Adipocyte (in vitro differentiated cells): ENCODE data around the gene ZNF83.
"Not testable (repeated sequence)": the region's sequence is repeated elsewhere in the genome, so short reads cannot be mapped to it uniquely, and the experiment has no call there.

Experiments used
- DNase-seq: peaks from one replicate; pipeline ENCODE4 v3.0.0-alpha.2; 2015; ENCODE audit warnings: low read depth
- H3K27me3 ChIP-seq: replicated peaks from 2 replicates; pipeline ENCODE4 v1.7.0; 2013; ENCODE audit warnings: mild to moderate bottlenecking, low read length, moderate library complexity; ENCODE audit not compliant: control insufficient read depth, insufficient read depth
- H3K36me3 ChIP-seq: 2 replicates; pipeline ENCODE4 v1.7.0; 2013; ENCODE audit warnings: low read length, mild to moderate bottlenecking, moderate library complexity; ENCODE audit not compliant: control insufficient read depth, insufficient read depth, severe bottlenecking
- H3K4me1 ChIP-seq: 2 replicates; pipeline ENCODE4 v1.7.0; 2013; ENCODE audit warnings: mild to moderate bottlenecking, low read length, moderate library complexity; ENCODE audit not compliant: control insufficient read depth, insufficient read depth
- H3K4me3 ChIP-seq: 2 replicates; pipeline ENCODE4 v1.7.0; 2013; ENCODE audit warnings: mild to moderate bottlenecking, low read length, moderate library complexity
- H3K9ac ChIP-seq: 2 replicates; pipeline ENCODE4 v1.7.0; 2013; ENCODE audit warnings: mild to moderate bottlenecking, low read length, moderate library complexity
- H3K9me3 ChIP-seq: 2 replicates; pipeline ENCODE4 v1.7.0; 2013; ENCODE audit warnings: mild to moderate bottlenecking, low read length, moderate library complexity; ENCODE audit not compliant: control insufficient read depth

ZNF83 gene

GRCh38 chr19:52637718-52638585 is at the start of gene ZNF83:
Gene ZNF83, minus strand, starts transcription at chr19:52638355.
- H3K9me3 ChIP-seq = no peaks in the 10 kb centered on the region
- peak within 1 kb of the TSS; percentile 92 for H3K9ac ChIP-seq
- H3K4me1 ChIP-seq = peaks cover 11% of the 10 kb centered on the region
- peak within 1 kb of the TSS; percentile 91 for H3K4me3 ChIP-seq
- peak; percentile 99 for DNase-seq
- no peaks in the 10 kb centered on the region for H3K27me3 ChIP-seq
- peaks cover 17% of the 10 kb centered on the region for H3K36me3 ChIP-seq

GRCh38 chr19:52687684-52688083 is 49.5 kb upstream of the ZNF83 start:
- Histone ChIP-seq H3K9me3 (no peaks in the 10 kb centered on the region), H3K36me3 (peaks cover 5% of the 10 kb centered on the region), H3K4me3 (no peak overlapping the region), H3K27me3 (no peaks in the 10 kb centered on the region), H3K4me1 (peaks cover 12% of the 10 kb centered on the region), H3K9ac (no peak overlapping the region)
- DNase-seq = no peak

GRCh38 chr19:52685811-52686210 is 47.7 kb upstream of the ZNF83 start:
- H3K4me3 ChIP-seq = no peak overlapping the region
- DNase-seq = no peak
- no peaks in the 10 kb centered on the region for H3K27me3 ChIP-seq
- no peaks in the 10 kb centered on the region for H3K9me3 ChIP-seq
- no peak overlapping the region for H3K9ac ChIP-seq
- peaks cover 4% of the 10 kb centered on the region for H3K4me1 ChIP-seq
- peaks cover 5% of the 10 kb centered on the region for H3K36me3 ChIP-seq

- not testable (repeated sequence) for H3K4me1 ChIP-seq, H3K36me3 ChIP-seq, H3K9ac ChIP-seq, H3K4me3 ChIP-seq, H3K9me3 ChIP-seq, H3K27me3 ChIP-seq, DNase-seq
Observed at GRCh38 chr19:52681216-52681615, 43.1 kb upstream of the ZNF83 start.

GRCh38 chr19:52679598-52679997 is 41.4 kb upstream of the ZNF83 start:
- H3K9ac ChIP-seq = no peak overlapping the region
- H3K4me1 ChIP-seq = no peaks in the 10 kb centered on the region
- H3K9me3 ChIP-seq = no peaks in the 10 kb centered on the region
- H3K36me3 ChIP-seq = peaks cover 5% of the 10 kb centered on the region
- H3K4me3 ChIP-seq = no peak overlapping the region
- no peak for DNase-seq
- no peaks in the 10 kb centered on the region for H3K27me3 ChIP-seq

GRCh38 chr19:52675239-52675638 is 37.1 kb upstream of the ZNF83 start:
- H3K4me1 ChIP-seq, H3K4me3 ChIP-seq, DNase-seq, H3K27me3 ChIP-seq, H3K9ac ChIP-seq, H3K36me3 ChIP-seq, H3K9me3 ChIP-seq: not testable (repeated sequence)

- peak; percentile 18 for DNase-seq
- no peaks in the 10 kb centered on the region for H3K36me3 ChIP-seq
- H3K4me3 ChIP-seq = no peak overlapping the region
- H3K27me3 ChIP-seq = no peaks in the 10 kb centered on the region
- H3K9me3 ChIP-seq = no peaks in the 10 kb centered on the region
- H3K4me1 ChIP-seq = peaks cover 4% of the 10 kb centered on the region
- H3K9ac ChIP-seq = no peak overlapping the region
Observed at GRCh38 chr19:52673014-52673413, 34.9 kb upstream of the ZNF83 start.

GRCh38 chr19:52670046-52670445 is 31.9 kb upstream of the ZNF83 start:
- Histone ChIP-seq H3K4me1 (peaks cover 4% of the 10 kb centered on the region), H3K4me3 (no peak overlapping the region), H3K36me3 (no peaks in the 10 kb centered on the region), H3K27me3 (no peaks in the 10 kb centered on the region), H3K9ac (no peak overlapping the region), H3K9me3 (no peaks in the 10 kb centered on the region)
- no peak for DNase-seq

- H3K36me3 ChIP-seq = no peaks in the 10 kb centered on the region
- H3K4me1 ChIP-seq = peaks cover 4% of the 10 kb centered on the region
- no peak overlapping the region for H3K9ac ChIP-seq
- H3K4me3 ChIP-seq = no peak overlapping the region
- no peaks in the 10 kb centered on the region for H3K9me3 ChIP-seq
- no peak for DNase-seq
- no peaks in the 10 kb centered on the region for H3K27me3 ChIP-seq
Observed at GRCh38 chr19:52669586-52669985, 31.4 kb upstream of the ZNF83 start.

GRCh38 chr19:52667972-52668371 is 29.8 kb upstream of the ZNF83 start:
- Histone ChIP-seq H3K27me3 (no peaks in the 10 kb centered on the region), H3K4me3 (no peak overlapping the region), H3K9ac (no peak overlapping the region), H3K36me3 (no peaks in the 10 kb centered on the region), H3K9me3 (no peaks in the 10 kb centered on the region), H3K4me1 (peaks cover 3% of the 10 kb centered on the region)
- DNase-seq = no peak

GRCh38 chr19:52666506-52666905 is 28.4 kb upstream of the ZNF83 start:
- Histone ChIP-seq H3K9me3 (no peaks in the 10 kb centered on the region), H3K9ac (no peak overlapping the region), H3K36me3 (no peaks in the 10 kb centered on the region), H3K4me3 (no peak overlapping the region), H3K4me1 (no peaks in the 10 kb centered on the region), H3K27me3 (no peaks in the 10 kb centered on the region)
- DNase-seq = no peak

GRCh38 chr19:52665529-52665928 is 27.4 kb upstream of the ZNF83 start:
- Histone ChIP-seq H3K36me3 (peaks cover 1% of the 10 kb centered on the region), H3K4me3 (no peak overlapping the region), H3K9ac (no peak overlapping the region), H3K27me3 (no peaks in the 10 kb centered on the region), H3K4me1 (peaks cover 2% of the 10 kb centered on the region), H3K9me3 (no peaks in the 10 kb centered on the region)
- DNase-seq = no peak
